AG04449 (cell line): Measurements from ENCODE around the gene GNRH2.
"Not testable (repeated sequence)": the region's sequence is repeated elsewhere in the genome, so short reads cannot be mapped to it uniquely, and the experiment has no call there.

ENCODE experiments used
- CTCF ChIA-PET: fragments of 350-600 bp; formaldehyde crosslinking; extraction: SDS; loops from one replicate; lab custom pipeline; 2021; ENCODE audit warnings: antibody characterized with exemption; lab: Yijun Ruan, JAX
- POLR2A ChIA-PET: fragments of 400-600, 350-600 bp; formaldehyde crosslinking; extraction: SDS; loops from one replicate; lab custom pipeline; 2020; ENCODE audit warnings: antibody characterized with exemption, inconsistent platforms; lab: Yijun Ruan, JAX
- DNase-seq: peaks from one replicate; pipeline ENCODE4 v3.0.0-alpha.2; 2010; ENCODE audit warnings: low read depth, low spot score
- H3K4me3 ChIP-seq: 2 replicates; pipeline ENCODE4 v1.5.1; 2011; ENCODE audit warnings: low read depth, mild to moderate bottlenecking, control low read depth, low read length
- TF ChIP-seq, protein P1 (sequence below): IDR thresholded peaks from one replicate; pipeline ENCODE4 v1.5.1; 2011; ENCODE audit warnings: mild to moderate bottlenecking, moderate library complexity, low read length, control low read depth, inconsistent platforms; ENCODE audit not compliant: insufficient read depth; ENCODE audit errors: missing control alignments

The GNRH2 gene

GRCh38 chr20:3070725-3071124 lies 27.3 kb downstream of the GNRH2 start:
- ChIA-PET POLR2A (no interaction called here), CTCF (interaction anchor here (11.0 kb wide), 1 partner anchor 18 kb away, joined by 86 read pairs; no protein-coding TSS in a partner anchor)
- no peak for DNase-seq
- H3K4me3 ChIP-seq = no peak overlapping the region
- TF ChIP-seq, protein P1, sequence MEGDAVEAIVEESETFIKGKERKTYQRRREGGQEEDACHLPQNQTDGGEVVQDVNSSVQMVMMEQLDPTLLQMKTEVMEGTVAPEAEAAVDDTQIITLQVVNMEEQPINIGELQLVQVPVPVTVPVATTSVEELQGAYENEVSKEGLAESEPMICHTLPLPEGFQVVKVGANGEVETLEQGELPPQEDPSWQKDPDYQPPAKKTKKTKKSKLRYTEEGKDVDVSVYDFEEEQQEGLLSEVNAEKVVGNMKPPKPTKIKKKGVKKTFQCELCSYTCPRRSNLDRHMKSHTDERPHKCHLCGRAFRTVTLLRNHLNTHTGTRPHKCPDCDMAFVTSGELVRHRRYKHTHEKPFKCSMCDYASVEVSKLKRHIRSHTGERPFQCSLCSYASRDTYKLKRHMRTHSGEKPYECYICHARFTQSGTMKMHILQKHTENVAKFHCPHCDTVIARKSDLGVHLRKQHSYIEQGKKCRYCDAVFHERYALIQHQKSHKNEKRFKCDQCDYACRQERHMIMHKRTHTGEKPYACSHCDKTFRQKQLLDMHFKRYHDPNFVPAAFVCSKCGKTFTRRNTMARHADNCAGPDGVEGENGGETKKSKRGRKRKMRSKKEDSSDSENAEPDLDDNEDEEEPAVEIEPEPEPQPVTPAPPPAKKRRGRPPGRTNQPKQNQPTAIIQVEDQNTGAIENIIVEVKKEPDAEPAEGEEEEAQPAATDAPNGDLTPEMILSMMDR = no peak

GRCh38 chr20:3071266-3071609 lies 27.8 kb downstream of the GNRH2 start:
- ChIA-PET POLR2A (no interaction called here), CTCF (interaction anchor here (11.0 kb wide), 1 partner anchor 19 kb away, joined by 86 read pairs; no protein-coding TSS in a partner anchor)
- TF ChIP-seq, protein P1 = no peak

GRCh38 chr20:3071610-3072529 lies 28.4 kb downstream of the GNRH2 start, which contains the start of gene OXT:
Gene OXT (plus strand): TSS chr20:3071620. CDS start chr20:3071656, 36 bp downstream.
- TF ChIP-seq, protein P1 = no peak
- no peak for DNase-seq
- POLR2A ChIA-PET = no interaction called here
- CTCF ChIA-PET = interaction anchor here (11.0 kb wide), 1 partner anchor 19 kb away, joined by 86 read pairs; no protein-coding TSS in a partner anchor
- peak within 1 kb of the TSS; percentile 53 for H3K4me3 ChIP-seq

More at GRCh38 chr20:3071266-3071609, 27.8 kb downstream of the GNRH2 start:
- no peak for DNase-seq
- peak overlapping the region; percentile 53 for H3K4me3 ChIP-seq

DNA sequence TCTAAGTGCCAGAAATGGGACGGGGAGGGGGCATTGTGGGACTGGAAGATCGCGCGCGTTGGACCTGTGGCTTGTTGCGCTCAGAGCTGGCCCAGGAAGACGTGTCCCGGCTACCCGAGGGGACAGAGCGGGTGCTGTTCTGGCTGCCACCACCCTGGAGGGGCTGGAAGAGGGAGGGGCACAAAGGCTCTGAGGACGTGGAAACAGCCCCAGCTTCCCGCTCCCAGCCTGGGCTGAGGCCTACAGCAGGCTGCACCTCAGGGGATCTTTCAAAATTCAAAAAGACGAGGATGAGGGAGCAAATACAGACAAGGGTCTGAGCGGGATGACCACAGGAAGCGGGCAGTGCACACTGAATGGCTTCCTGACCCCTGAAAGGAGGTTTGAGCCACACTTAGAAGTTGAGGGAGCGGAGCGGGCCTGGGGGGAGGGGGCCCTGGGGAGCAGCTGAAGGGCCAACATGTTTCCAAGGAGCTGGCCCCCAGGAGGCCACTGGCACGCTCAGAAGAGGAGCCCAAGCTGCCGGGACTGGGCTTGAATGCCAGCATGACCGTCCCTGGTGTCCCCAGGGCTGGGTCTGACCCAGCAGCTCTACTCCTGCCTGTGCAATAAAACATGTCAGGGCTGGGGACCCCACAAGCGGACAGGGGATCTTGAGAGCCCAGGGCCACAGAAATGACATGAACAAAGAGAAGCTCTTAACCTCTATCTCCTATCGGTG lies 29.3 kb downstream of the GNRH2 start:
- POLR2A ChIA-PET = no interaction called here
- CTCF ChIA-PET = interaction anchor here (1.0 to 11.0 kb wide), 2 partner anchors 10 to 20 kb away, joined by 3 to 86 read pairs; no protein-coding TSS in a partner anchor
- 0 out of 2 replicates have a peak overlapping the region, but pooled peaks have one; percentile 53 for H3K4me3 ChIP-seq

DNA sequence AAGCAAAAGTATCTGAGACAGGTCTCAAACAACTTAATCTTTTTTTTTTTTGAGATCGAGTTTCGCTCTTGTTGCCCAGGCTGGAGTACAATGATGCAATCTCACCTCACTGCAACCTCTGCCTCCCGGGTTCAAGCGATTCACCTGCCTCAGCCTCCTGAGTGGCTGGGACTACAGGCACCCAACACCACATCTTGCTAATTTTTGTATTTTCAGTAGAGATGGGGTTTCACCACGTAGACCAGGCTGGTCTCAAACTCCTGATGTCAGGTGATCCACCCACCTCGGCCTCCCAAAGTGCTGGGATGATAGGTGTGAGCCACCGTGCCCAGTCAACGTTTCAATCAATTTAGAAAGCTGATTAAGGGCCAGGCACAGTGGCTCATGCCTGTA lies 29.8 kb downstream of the GNRH2 start:
- CTCF ChIA-PET = interaction anchor here (1.0 to 11.0 kb wide), 2 partner anchors 10 to 21 kb away, joined by 3 to 86 read pairs; no protein-coding TSS in a partner anchor
- H3K4me3 ChIP-seq, POLR2A ChIA-PET, DNase-seq: not testable (repeated sequence)

More for the DNA sequence above, 29.3 kb downstream of the GNRH2 start:
- TF ChIP-seq, protein P1 = no peak
- no peak for DNase-seq

DNA sequence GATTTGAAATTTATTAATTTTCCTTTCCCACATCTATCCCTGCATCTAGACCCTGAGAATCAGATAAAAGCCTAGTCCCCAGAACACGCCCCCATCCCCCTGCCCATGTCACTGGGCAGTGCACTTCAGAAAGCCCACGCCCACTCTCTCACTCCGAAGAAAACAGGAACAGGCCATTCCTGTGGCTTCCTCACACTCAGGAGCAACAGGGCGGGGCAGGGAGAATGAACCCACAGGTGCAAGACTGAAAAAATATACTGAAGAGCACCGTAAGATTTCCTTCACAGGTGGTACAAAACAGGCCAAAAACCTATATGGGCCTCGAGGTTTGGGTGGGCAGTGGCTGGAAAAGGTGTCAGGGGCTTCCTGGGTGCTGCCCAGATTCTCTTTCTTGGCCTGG lies 31.4 kb downstream of the GNRH2 start:
- H3K4me3 ChIP-seq = no peak overlapping the region
- TF ChIP-seq, protein P1 = no peak
- POLR2A ChIA-PET = no interaction called here
- CTCF ChIA-PET = interaction anchor here (1.2 to 11.0 kb wide), 3 partner anchors 17 to 22 kb away, joined by 3 to 86 read pairs (median 3); no protein-coding TSS in a partner anchor
- DNase-seq = no peak

GRCh38 chr20:3075315-3075714 lies 31.9 kb downstream of the GNRH2 start:
- H3K4me3 ChIP-seq, POLR2A ChIA-PET, DNase-seq: not testable (repeated sequence)
- CTCF ChIA-PET = interaction anchor here (1.2 to 11.0 kb wide), 3 partner anchors 17 to 23 kb away, joined by 3 to 86 read pairs (median 3); no protein-coding TSS in a partner anchor
